Ovary (tissue), 9 donors: ENCODE data around the gene EFCAB6. TPM values are rescaled to one million over a fixed set of nuclear protein-coding genes. Genes with fewer than 3 reads are reported as not detected.

Experiments
- DNase-seq, 5 donors: peaks; one replicate each; pipeline ENCODE4 v3.0.0-alpha.2; 2019 to 2020
- H3K27ac ChIP-seq, 2 donors: fragments of 200-600 bp; one replicate each; pipeline versions ENCODE4 v1.5.1 to v1.8.0; 2019 to 2022
- H3K27me3 ChIP-seq: fragments of 200-600 bp; one replicate; pipeline ENCODE4 v1.8.0; 2022
- H3K36me3 ChIP-seq: fragments of 200-600 bp; sonication (generic); one replicate; pipeline ENCODE4 v1.5.1; 2019
- H3K4me1 ChIP-seq: one replicate; pipeline ENCODE4 v1.8.1; 2013; ENCODE audit warnings: mild to moderate bottlenecking, moderate library complexity; ENCODE audit not compliant: insufficient read depth
- H3K4me3 ChIP-seq: fragments of 200-600 bp; sonication (generic); one replicate; pipeline ENCODE4 v1.5.1; 2017
- H3K9me3 ChIP-seq, 2 donors: fragments of 200-600 bp in 1 of 2; sonication (generic) in 1 of 2; one replicate each; pipeline versions ENCODE4 v1.5.1 to v1.8.1; 2013 to 2019; ENCODE audit warnings: mild to moderate bottlenecking in 1 of 2, moderate library complexity in 1 of 2
- EP300 ChIP-seq: sonication (generic); formaldehyde crosslinking; IDR thresholded peaks from one replicate; pipeline ENCODE4 v1.6.1; 2017; ENCODE audit warnings: antibody characterized with exemption
- POLR2A ChIP-seq: fragments of 450-650 bp; IDR thresholded peaks from one replicate; pipeline ENCODE4 v1.6.1; 2017; ENCODE audit warnings: antibody characterized with exemption, mild to moderate bottlenecking, moderate library complexity
- WGBS, 3 donors: extraction: QIAGEN DNeasy Blood & Tissue Kit in 1 of 3; methylation state at CpG; one replicate each; pipeline versions ENCODE4 v1.1.5 to v1.1.7; 2013 to 2017; 5-methylcytosine and 5-hydroxymethylcytosine counted together
- intact Hi-C, 4 donors: fragments of 100-400 bp; cut with DNase I; formaldehyde crosslinking; loops; one replicate each; pipeline versions ENCODE4 v1.11.0 to v1.15.1; 2022 to 2023
- polyA plus RNA-seq, 2 donors: library from polyadenylated mRNA; stranded (reverse); fragments of 200-250 nt in 1 of 2; fragments of 350-450 nt in 1 of 2; fragmentation: Illumina TruSeq in 1 of 2; extraction: RNeasy Lipid Tissue Mini Kit (QIAGEN cat#74804) in 1 of 2; gene quantifications; one replicate each; pipeline ENCODE4 v1.2.3, GENCODE V29; 2013 to 2014
- total RNA-seq, 7 donors: library from RNA; depleted of rRNA in 2 of 7; stranded (reverse); fragments of >200 nt in 2 of 7; fragmentation: NEBNext Ultra II Directional in 3 of 7; extraction: Animal tissue kit (Norgen Biotek cat#: 25700) in 3 of 7; gene quantifications; one replicate each; pipeline versions ENCODE4 v1.1.0 to v1.2.4, GENCODE V29; 2016 to 2023
- TF ChIP-seq, protein P1 (sequence below), 3 donors: fragments of 450-650 bp in 2 of 3; fragments of 200-600 bp in 1 of 3; IDR thresholded peaks; one replicate each; pipeline versions ENCODE4 v1.5.1 to v1.8.0; 2016 to 2022; ENCODE audit warnings: antibody characterized with exemption in 3 of 3, mild to moderate bottlenecking in 1 of 3
- donor health status: DM: no; HTN: no; CAD: no; lungs with moderate emphysema.
- donor health status: DM: no; HTN: no; CAD: no.
- donor health status: Bipolar disorder and iron deficiency.
- donor health status: DM: yes; HTN: yes; CAD: no.
- donor health status: DM: no; HTN: no; CAD: no.
- donor health status: DM: yes; HTN: yes; CAD: no.

EFCAB6 gene
- total and polyA plus RNA-seq, 9 donors, result 1.00 to 17.5 (median 6.7) TPM

DNA sequence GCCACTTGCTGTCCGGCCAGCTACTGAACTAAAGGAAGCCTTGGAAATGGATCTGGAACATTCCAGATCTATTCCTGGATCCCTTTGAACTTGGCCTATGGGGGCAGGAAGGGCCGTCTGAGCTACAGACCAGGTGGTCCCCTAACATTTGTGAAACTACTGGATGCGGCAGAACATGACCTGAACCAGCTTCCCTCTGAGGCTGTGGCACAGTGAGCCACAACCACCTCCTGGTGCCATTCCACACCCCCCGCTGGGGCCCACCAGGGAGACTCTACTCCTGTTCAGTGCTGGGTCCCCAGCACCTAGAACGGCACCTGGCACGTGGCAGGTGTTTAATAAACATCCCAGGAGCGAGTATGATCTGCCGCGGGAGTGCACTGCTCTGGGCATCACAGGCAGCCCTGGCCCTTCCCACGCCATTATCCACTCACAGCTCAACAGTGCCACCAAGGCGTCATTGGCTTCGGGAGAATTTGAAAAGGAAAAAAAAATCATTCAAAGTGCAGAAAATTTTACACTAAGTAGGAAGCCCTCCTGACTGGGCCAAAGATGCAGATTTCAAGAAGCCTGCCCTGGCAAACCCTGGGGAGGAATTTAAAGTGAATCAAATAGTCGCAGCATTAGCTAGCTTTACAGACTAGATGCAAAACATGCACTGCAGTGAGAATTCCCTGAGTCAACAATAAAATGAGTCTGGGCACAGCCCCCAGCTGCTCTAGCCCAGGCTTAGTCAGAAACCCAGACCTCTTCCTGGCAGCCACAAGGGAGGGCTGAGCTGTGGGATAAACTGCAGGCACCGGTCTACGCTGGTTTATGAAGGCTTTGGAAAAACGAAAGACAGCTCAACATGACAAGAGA is 14.3 kb upstream of the EFCAB6 start:
- TF ChIP-seq, protein P1, sequence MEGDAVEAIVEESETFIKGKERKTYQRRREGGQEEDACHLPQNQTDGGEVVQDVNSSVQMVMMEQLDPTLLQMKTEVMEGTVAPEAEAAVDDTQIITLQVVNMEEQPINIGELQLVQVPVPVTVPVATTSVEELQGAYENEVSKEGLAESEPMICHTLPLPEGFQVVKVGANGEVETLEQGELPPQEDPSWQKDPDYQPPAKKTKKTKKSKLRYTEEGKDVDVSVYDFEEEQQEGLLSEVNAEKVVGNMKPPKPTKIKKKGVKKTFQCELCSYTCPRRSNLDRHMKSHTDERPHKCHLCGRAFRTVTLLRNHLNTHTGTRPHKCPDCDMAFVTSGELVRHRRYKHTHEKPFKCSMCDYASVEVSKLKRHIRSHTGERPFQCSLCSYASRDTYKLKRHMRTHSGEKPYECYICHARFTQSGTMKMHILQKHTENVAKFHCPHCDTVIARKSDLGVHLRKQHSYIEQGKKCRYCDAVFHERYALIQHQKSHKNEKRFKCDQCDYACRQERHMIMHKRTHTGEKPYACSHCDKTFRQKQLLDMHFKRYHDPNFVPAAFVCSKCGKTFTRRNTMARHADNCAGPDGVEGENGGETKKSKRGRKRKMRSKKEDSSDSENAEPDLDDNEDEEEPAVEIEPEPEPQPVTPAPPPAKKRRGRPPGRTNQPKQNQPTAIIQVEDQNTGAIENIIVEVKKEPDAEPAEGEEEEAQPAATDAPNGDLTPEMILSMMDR (IDR thresholded peaks at IDR 0.05), result no peak
- TF ChIP-seq POLR2A (no peak), EP300 (no peak)
- Histone ChIP-seq H3K36me3 (no peaks in the 10 kb centered on the region), H3K27me3 (no peaks in the 10 kb centered on the region), H3K27ac (peak overlapping the region in 1 of 2 donors; percentile 57), H3K9me3 (no peaks in the 10 kb centered on the region), H3K4me3 (no peak overlapping the region), H3K4me1 (peaks cover 11% of the 10 kb centered on the region)
- 29 to 35% (median 30%) methylated on average over 16 of the region's 16 CpGs for WGBS, 3 donors
- intact Hi-C loops, result loop anchor here in 1 of 4 donors (10.0 kb wide), 1 partner anchor 432 kb away; no protein-coding TSS in a partner anchor
- peak in 4 of 5 donors; percentile 47 to 58 (median 55) for DNase-seq

DNA sequence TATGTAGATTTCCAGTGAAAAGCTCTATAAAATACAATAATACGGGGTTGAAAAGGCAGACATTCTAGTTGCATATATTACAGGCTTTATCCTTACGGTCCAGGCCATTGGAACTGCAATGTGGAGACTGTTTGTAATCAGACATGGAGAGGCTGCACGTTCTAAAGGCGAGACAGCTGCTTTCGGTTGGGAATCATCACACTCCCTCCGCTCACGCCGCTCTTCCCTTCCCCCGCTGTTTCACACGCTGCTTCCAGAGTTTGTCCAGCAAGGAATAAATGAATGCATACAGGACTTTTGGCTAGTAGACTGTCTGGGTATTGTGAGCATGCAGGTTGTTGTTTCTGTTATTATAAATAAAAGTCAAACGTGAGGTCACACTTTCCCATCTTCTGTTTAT is 13.5 kb upstream of the EFCAB6 start:
- H3K36me3 ChIP-seq, result no peaks in the 10 kb centered on the region
- DNase-seq, result peak in 1 of 5 donors; percentile 28
- no peak overlapping the region for H3K4me3 ChIP-seq
- whole genome bisulfite sequencing, 3 donors, result 85 to 90% (median 89%) methylated on average over 11 of the region's 11 CpGs
- H3K27ac ChIP-seq, result no peak overlapping the region
- H3K27me3 ChIP-seq, result no peaks in the 10 kb centered on the region
- H3K9me3 ChIP-seq, result no peaks in the 10 kb centered on the region
- H3K4me1 ChIP-seq, result peaks cover 11% of the 10 kb centered on the region
- TF ChIP-seq POLR2A, result no peak
- TF ChIP-seq, protein P1 (IDR thresholded peaks at IDR 0.05), result no peak
- no peak for TF ChIP-seq EP300
- intact Hi-C loops, result loop anchor here in 1 of 4 donors (10.0 kb wide), 1 partner anchor 431 kb away; no protein-coding TSS in a partner anchor

DNA sequence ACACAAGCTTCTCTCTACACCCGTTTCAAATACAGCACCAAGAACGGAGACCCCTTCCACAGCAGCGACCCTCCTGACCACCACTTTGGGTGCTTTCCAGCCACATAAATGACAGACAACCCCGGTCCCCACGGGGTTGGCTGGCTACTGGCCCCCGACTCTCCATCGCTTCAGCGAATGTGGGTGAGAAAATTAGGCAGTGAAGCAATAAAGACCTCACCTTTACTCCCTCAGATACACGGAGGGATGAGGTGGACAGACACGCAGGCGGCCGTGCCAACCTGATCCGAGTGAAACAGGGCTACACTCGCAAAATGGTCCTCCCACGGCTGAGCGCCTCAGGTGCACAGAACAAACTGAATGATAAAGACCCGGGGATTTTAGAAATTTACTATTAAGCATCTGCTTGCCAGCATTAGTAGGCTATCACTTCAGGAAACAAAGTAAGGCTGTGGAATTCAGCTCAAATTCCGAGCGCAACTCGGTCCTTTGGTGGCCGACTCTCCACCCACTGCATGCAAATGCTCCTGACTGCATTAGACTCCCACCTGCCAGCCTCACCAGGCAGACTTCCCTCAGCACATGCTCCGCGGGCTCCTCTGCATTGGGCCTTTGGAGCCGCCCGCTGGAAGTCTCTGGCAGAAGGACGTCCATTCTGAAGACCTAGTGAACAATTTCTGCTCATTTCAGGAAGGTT is 12.8 kb upstream of the EFCAB6 start:
- no peak overlapping the region for H3K4me3 ChIP-seq
- DNase-seq, result peak in 1 of 5 donors; percentile 33
- peaks cover 11% of the 10 kb centered on the region for H3K4me1 ChIP-seq
- TF ChIP-seq, protein P1 (IDR thresholded peaks at IDR 0.05), result no peak
- 81 to 85% (median 85%) methylated on average over 26 of the region's 26 CpGs for WGBS, 3 donors
- H3K27me3 ChIP-seq, result no peaks in the 10 kb centered on the region
- intact Hi-C loops, result loop anchor here in 1 of 4 donors (10.0 kb wide), 1 partner anchor 430 kb away; no protein-coding TSS in a partner anchor
- no peaks in the 10 kb centered on the region for H3K36me3 ChIP-seq
- no peaks in the 10 kb centered on the region for H3K9me3 ChIP-seq
- H3K27ac ChIP-seq, result no peak overlapping the region

DNA sequence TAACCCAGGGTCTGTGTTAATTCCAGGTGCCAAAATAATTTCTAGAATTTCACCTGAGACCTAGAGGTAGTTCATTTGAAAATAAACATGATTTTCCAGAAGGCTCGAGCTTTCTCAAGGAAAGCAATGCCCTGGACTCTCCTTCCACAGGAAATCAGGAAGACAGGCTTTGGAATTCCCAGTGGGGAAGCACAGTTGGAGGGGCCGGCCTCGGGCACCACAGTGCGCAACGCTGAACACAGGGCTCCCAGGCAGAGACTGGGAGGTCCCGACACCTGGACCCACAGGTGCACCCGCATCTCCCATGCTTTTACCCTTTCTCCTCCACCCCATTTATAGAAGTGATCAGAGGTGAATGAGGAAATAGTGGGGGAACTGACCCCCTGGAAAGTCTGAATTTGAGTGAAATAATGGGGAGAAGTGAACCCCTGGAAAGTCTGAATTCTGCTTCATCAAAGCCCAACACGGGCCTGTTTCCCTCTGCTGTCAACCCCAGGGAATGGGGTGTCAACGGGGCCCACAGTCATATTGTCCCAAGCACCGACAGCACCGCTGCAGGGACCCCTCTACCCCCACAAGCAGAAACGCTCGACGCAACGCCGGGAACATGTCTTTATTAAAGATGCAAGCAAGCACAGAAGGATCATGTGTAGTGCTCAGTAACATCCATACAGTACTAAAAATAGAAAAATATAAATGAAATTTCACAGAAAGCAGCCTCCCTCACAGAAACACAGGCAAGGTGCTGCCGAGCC is 12.0 kb upstream of the EFCAB6 start:
- Histone ChIP-seq H3K9me3 (no peaks in the 10 kb centered on the region), H3K4me1 (peaks cover 11% of the 10 kb centered on the region), H3K27ac (no peak overlapping the region), H3K4me3 (no peak overlapping the region), H3K27me3 (no peaks in the 10 kb centered on the region), H3K36me3 (no peaks in the 10 kb centered on the region)
- DNase-seq, result no peak
- intact Hi-C loops, result loop anchor here in 1 of 4 donors (10.0 kb wide), 1 partner anchor 429 kb away; no protein-coding TSS in a partner anchor
- WGBS, 3 donors, result 78 to 92% (median 88%) methylated on average over 17 of the region's 17 CpGs
- no peak for TF ChIP-seq POLR2A
- TF ChIP-seq, protein P1 (IDR thresholded peaks at IDR 0.05), result no peak
- no peak for TF ChIP-seq EP300
